ENCODE data around the gene KLHL7.
"Not testable (repeated sequence)": the region's sequence is repeated elsewhere in the genome, so short reads cannot be mapped to it uniquely, and the experiment has no call there.

Gene KLHL7

DNA sequence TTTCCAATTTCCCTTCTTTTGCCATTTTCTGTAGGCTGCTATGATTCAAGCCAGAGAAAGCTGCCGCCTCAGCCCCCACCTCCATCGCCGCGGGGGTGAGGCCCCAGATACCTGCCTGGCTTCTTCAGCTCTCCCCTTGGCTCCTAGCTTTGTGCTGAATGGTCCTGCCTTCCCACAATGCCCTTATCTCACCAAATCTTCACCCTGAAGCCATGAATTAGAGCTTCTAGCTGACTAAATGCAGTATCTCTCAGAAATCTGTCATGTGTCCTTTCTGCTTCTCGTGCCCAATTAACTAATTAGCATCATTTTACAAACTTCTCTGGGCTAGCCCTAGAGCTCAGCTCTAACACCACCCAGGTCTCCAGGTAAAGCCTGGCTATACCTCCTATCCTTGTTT lies 108.8 kb downstream of the KLHL7 start:
- ATAC-seq, result no peak

DNA sequence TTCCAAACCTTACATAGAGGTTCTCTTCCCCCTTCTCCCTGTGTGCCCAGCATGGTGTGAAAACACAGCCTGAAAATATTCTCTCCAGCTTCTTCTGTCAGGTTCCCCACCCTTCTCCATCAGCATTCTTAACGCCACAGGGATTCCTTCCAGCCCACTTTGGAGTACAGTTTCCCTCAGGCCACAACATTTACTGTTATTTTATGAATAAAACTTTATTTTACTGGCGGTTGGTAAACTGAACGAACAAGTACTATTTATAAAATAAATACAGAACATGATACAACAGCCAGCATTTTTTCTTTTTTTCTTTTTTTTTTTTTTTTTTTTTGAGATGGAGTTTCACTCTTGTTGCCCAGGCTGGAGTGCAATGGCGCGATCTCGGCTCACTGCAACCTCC lies 109.4 kb downstream of the KLHL7 start:
- ATAC-seq, result no peak
- DNase-seq, result no peak

More for the DNA sequence above, 108.8 kb downstream of the KLHL7 start:
- DNase-seq, result no peak

GRCh38 chr7:23216021-23216420 lies 110.4 kb downstream of the KLHL7 start:
- ATAC-seq, result no peak
- DNase-seq, result no peak

GRCh38 chr7:23218196-23218595 lies 112.6 kb downstream of the KLHL7 start:
- DNase-seq, result no peak
- no peak for ATAC-seq

DNA sequence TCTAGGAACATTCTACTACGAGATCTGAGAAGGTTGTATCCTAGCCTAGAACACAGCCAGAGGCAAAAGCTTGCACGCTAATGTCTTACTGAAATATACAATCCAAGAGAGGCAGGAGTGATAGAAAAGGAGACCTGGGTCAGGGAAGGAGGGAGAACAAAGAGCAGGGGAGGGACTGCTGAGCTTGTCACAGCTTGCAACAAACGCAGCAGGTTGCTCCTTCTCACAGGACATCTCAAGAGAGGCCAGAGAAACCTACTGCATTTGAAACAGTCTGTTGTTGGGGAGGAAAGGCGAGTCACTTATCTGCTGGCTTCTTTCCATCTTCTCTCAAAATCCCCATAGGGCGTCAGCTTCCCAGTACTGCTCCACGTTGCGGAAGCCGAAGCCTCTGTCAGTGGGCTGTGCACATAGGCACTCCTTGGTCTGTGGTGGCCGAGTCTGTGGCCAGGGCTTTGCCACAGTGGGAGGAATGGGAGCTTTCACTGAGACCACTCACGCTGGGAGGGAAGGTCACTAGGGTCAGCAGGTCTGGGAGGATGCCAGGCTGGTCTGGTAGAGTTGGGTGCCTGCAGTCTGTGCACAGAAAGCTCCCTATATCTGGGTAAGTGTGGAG lies 115.2 kb downstream of the KLHL7 start:
- DNase-seq (no peak), ATAC-seq (no peak)

DNA sequence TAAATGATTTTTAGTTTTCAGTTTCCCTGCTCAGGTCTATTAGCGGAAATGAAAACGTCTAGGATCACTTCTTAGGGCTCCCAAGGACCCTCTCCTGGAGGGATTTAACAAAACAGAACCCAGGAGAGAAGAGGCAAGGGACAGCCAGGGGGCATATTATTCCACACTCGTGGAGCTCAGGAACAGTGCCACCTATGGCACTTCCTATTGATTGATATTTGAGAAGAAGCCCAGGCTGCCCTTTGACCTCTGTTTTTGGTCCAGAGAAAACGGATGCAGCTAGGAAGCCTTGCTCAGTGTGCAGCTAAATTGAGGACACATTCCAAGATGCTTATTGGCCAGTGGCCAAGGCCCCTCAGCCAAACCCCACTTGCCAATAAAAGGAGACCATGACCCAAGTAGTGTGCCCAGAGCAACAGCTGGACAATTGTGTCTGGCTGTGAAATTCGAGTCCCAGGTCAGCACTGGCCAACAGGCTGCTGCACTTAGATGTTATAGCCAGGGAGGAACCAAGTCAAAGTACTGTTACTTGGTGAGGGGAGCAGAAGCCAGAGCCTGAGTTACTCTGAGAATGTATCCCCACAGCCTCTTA lies 117.0 kb downstream of the KLHL7 start:
- ATAC-seq, result no peak
- DNase-seq, result no peak

DNA sequence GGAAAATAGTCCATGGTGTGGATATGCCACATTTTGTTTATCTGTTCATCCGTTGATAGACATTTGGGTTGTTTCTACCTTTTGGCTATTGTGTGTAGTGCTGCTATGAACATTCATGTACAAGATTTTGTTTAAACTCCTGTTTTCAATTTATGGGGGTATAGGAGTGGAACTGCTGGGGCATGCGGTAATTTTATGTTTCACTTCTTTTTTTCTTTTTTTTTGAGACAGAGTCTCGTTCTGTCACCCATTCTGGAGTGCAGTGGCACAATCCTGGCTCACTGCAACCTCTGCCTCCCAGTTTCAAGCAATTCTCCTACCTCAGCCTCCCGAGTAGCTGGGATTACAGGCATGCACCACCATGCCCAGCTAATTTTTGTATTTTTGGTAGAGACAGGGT lies 118.8 kb downstream of the KLHL7 start:
- ATAC-seq, DNase-seq: not testable (repeated sequence)

DNA sequence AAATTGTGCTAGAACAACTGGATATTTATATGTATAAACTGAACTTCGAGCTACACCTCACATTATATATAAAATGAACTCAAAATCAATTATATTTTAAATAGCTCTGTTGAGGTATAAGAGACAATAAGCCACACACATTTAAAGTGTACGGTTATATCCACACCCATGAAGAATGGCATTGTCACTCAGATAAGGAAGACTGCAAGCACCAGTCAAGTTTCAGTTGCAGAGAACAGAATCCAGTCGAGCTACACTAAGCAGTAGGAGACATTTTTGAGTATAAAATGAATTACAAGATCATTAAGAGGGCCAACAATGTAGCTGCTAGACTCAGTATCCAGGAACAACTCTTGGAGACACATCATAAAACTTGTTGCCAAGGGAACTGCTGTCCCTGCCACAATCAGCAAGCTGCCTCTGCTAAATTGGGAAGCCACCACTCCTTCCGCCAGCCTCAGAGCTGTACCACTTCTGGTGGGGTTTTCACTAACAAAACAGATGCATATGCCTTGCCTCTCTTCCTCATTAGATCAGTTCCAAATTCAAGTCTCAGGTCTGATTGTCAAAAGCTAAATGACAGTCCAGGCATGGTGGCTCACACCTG lies 121.4 kb downstream of the KLHL7 start:
- ATAC-seq, result no peak
- DNase-seq, result no peak

Data from stimulated activated naive CD8-positive, alpha-beta T cell treated with anti-CD3 and anti-CD28 coated beads, Interleukin-15, Interleukin-2, amounts not matched to agents 100 U/mL and 50 U/mL, for 24 hours (primary cell).